SK-N-SH (cell line): ENCODE measurements around the gene ACYP2. TPM values are rescaled to one million over a fixed set of nuclear protein-coding genes. Genes with fewer than 3 reads are reported as not detected.

Source experiments
- CTCF ChIA-PET: fragments of 300-600, 350-600 bp; formaldehyde crosslinking; extraction: SDS; loops from one replicate; lab custom pipeline; 2021; lab: Yijun Ruan, JAX
- POLR2A ChIA-PET: fragments of 350-600 bp; sonication (Branson Sonifier 250); formaldehyde crosslinking; extraction: SDS; loops from one replicate; lab custom pipeline; 2020; ENCODE audit warnings: antibody characterized with exemption, inconsistent platforms; lab: Yijun Ruan, JAX
- DNase-seq: peaks from one replicate; pipeline ENCODE4 v3.0.0; 2012
- H2AFZ ChIP-seq: fragments of 200-600 bp; sonication (generic); 2 replicates; pipeline ENCODE4 v1.8.1; 2016; ENCODE audit warnings: antibody characterized with exemption, mild to moderate bottlenecking, low read depth
- H3F3A ChIP-seq: fragments of 200-600 bp; sonication (generic); replicated peaks from 2 replicates; pipeline ENCODE3; 2016; ENCODE audit warnings: antibody characterized with exemption, mild to moderate bottlenecking; ENCODE audit not compliant: insufficient read depth
- H3K27ac ChIP-seq, 2 experiments: fragments of 200-500 bp in 1 of 2; fragments of 200-600 bp in 1 of 2; sonication (Bioruptor generic) in 1 of 2; sonication (generic), shearing (Covaris generic) in 1 of 2; 2 replicates each; pipeline versions ENCODE4 v1.5.1 to v1.6.1; 2014 to 2016; ENCODE audit warnings: low read depth in 2 of 2, inconsistent platforms in 1 of 2, low read length in 1 of 2, mild to moderate bottlenecking in 1 of 2, mixed read lengths in 1 of 2
- H3K27me3 ChIP-seq: fragments of 200-600 bp; sonication (generic), shearing (Covaris generic); 2 replicates; pipeline ENCODE4 v1.6.1; 2016; ENCODE audit warnings: mixed run types; ENCODE audit not compliant: insufficient read depth
- H3K36me3 ChIP-seq, 2 experiments: fragments of 200-500 bp in 1 of 2; fragments of 200-600 bp in 1 of 2; sonication (Bioruptor generic) in 1 of 2; sonication (generic) in 1 of 2; replicated peaks in 1 of 2; 2 replicates each; pipeline versions ENCODE3 to v1.5.1; 2014 to 2016; ENCODE audit warnings: low read length in 1 of 2, mild to moderate bottlenecking in 1 of 2; ENCODE audit not compliant: insufficient read depth in 2 of 2, control insufficient read depth in 1 of 2
- H3K4me1 ChIP-seq, 2 experiments: fragments of 200-500 bp in 1 of 2; fragments of 200-600 bp in 1 of 2; sonication (Bioruptor generic) in 1 of 2; sonication (generic), shearing (Covaris generic) in 1 of 2; 2 replicates each; pipeline versions ENCODE4 v1.5.1 to v1.6.1; 2014 to 2016; ENCODE audit warnings: low read depth in 1 of 2, low read length in 1 of 2, mixed run types in 1 of 2; ENCODE audit not compliant: insufficient read depth in 2 of 2, control insufficient read depth in 1 of 2
- H3K4me2 ChIP-seq: fragments of 200-600 bp; sonication (generic), shearing (Covaris generic); 2 replicates; pipeline ENCODE4 v1.6.1; 2017; ENCODE audit warnings: mixed run types
- H3K4me3 ChIP-seq, 2 experiments: fragments of 200-500 bp in 1 of 2; fragments of 200-600 bp in 1 of 2; sonication (Bioruptor generic) in 1 of 2; sonication (generic), shearing (Covaris generic) in 1 of 2; 2 replicates each; pipeline versions ENCODE4 v1.5.1 to v1.8.1; 2014 to 2016; ENCODE audit warnings: low read depth in 2 of 2, inconsistent platforms in 1 of 2, low read length in 1 of 2, mild to moderate bottlenecking in 1 of 2, mixed read lengths in 1 of 2, moderate library complexity in 1 of 2
- H3K79me2 ChIP-seq: fragments of 200-600 bp; sonication (generic); 2 replicates; pipeline ENCODE4 v1.8.1; 2017; ENCODE audit warnings: mild to moderate bottlenecking; ENCODE audit not compliant: insufficient read depth
- H3K9ac ChIP-seq: fragments of 200-600 bp; sonication (generic); 2 replicates; pipeline ENCODE4 v1.6.1; 2017; ENCODE audit warnings: mixed run types
- H3K9me2 ChIP-seq: fragments of 200-600 bp; sonication (generic); 2 replicates; pipeline ENCODE4 v1.6.1; 2017; ENCODE audit warnings: mixed run types
- H3K9me3 ChIP-seq: fragments of 200-600 bp; sonication (generic); 2 replicates; pipeline ENCODE4 v1.6.1; 2017; ENCODE audit warnings: mixed run types, mild to moderate bottlenecking, moderate library complexity
- H4K20me1 ChIP-seq: fragments of 200-600 bp; sonication (generic); 2 replicates; pipeline ENCODE4 v1.6.1; 2017; ENCODE audit warnings: mild to moderate bottlenecking, mixed run types; ENCODE audit not compliant: insufficient read depth
- CHD2 ChIP-seq: fragments of 150-350 bp; IDR thresholded peaks from 2 replicates; pipeline ENCODE4 v1.6.1; 2018; ENCODE audit warnings: low read length; ENCODE audit not compliant: partially characterized antibody
- FOSL2 ChIP-seq: IDR thresholded peaks from 2 replicates; pipeline ENCODE4 v1.4.0; 2012; ENCODE audit warnings: low read depth, mild to moderate bottlenecking, moderate library complexity, borderline replicate concordance
- GATA2 ChIP-seq: sonication (generic); formaldehyde crosslinking; IDR thresholded peaks from 2 replicates; pipeline ENCODE4 v1.5.0; 2020; ENCODE audit warnings: mild to moderate bottlenecking, missing genetic modification reagents
- MXI1 ChIP-seq: IDR thresholded peaks from 2 replicates; pipeline ENCODE4 v1.6.1; 2012; ENCODE audit warnings: mild to moderate bottlenecking, low read depth, low read length, improper control_type of control experiment
- POLR2AphosphoS5 ChIP-seq: IDR thresholded peaks from 2 replicates; pipeline ENCODE4 v1.6.1; 2012; ENCODE audit warnings: low read depth, low read length
- SIN3A ChIP-seq: IDR thresholded peaks from 2 replicates; pipeline ENCODE4 v1.6.1; 2012; ENCODE audit warnings: low read depth, mild to moderate bottlenecking, low read length, moderate library complexity, borderline replicate concordance
- YY1 ChIP-seq: IDR thresholded peaks from 2 replicates; pipeline ENCODE4 v1.4.0; 2012; ENCODE audit warnings: low read depth, mild to moderate bottlenecking
- WGBS: methylation state at CpG from one replicate; pipeline ENCODE4 v1.1.6; 2017; ENCODE audit warnings: low lambda C conversion rate; 5-methylcytosine and 5-hydroxymethylcytosine counted together
- polyA plus RNA-seq, 3 experiments: library from polyadenylated mRNA; depleted of rRNA; stranded (reverse); fragments of >200 nt; gene quantifications; 2 replicates each; pipeline ENCODE4 v1.2.3, GENCODE V29; 2012
- TF ChIP-seq, protein P1 (sequence below): fragments of 200-600 bp; sonication (generic); IDR thresholded peaks from 2 replicates; pipeline ENCODE4 v1.6.1; 2017; ENCODE audit warnings: antibody characterized with exemption, mild to moderate bottlenecking, moderate library complexity

The ACYP2 gene
- polyA plus RNA-seq, 1 of the 3 experiments (the other 2 are of a cell fraction), result 8.8 TPM

- WGBS, result 42% methylated on average over 3 of the region's 3 CpGs
- DNase-seq, result no peak
Measured at GRCh38 chr2:54161660-54162424, 46.4 kb downstream of the ACYP2 start.

GRCh38 chr2:54164106-54164505 is 48.7 kb downstream of the ACYP2 start:
- Histone ChIP-seq H3F3A (peaks cover 3% of the 10 kb centered on the region), H3K27ac (no peak overlapping the region), H3K27me3 (no peaks in the 10 kb centered on the region), H3K36me3 (no peaks in the 10 kb centered on the region), H2AFZ (no peak overlapping the region), H3K79me2 (no peaks in the 10 kb centered on the region), H3K4me2 (no peak overlapping the region), H3K9ac (no peak overlapping the region), H3K9me2 (no peaks in the 10 kb centered on the region), H3K4me1 (peaks cover 0 to 3% of the 10 kb centered on the region in 2 experiments; a peak in 2 of 4 replicates), H3K9me3 (no peaks in the 10 kb centered on the region), H4K20me1 (no peaks in the 10 kb centered on the region), H3K4me3 (no peak overlapping the region)
- 87% methylated on average over 1 of the region's 1 CpG for WGBS
- POLR2A ChIA-PET, result no interaction called here
- TF ChIP-seq YY1, result no peak
- TF ChIP-seq SIN3A, result no peak
- TF ChIP-seq, protein P1, sequence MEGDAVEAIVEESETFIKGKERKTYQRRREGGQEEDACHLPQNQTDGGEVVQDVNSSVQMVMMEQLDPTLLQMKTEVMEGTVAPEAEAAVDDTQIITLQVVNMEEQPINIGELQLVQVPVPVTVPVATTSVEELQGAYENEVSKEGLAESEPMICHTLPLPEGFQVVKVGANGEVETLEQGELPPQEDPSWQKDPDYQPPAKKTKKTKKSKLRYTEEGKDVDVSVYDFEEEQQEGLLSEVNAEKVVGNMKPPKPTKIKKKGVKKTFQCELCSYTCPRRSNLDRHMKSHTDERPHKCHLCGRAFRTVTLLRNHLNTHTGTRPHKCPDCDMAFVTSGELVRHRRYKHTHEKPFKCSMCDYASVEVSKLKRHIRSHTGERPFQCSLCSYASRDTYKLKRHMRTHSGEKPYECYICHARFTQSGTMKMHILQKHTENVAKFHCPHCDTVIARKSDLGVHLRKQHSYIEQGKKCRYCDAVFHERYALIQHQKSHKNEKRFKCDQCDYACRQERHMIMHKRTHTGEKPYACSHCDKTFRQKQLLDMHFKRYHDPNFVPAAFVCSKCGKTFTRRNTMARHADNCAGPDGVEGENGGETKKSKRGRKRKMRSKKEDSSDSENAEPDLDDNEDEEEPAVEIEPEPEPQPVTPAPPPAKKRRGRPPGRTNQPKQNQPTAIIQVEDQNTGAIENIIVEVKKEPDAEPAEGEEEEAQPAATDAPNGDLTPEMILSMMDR, result no peak
- TF ChIP-seq CHD2, result no peak
- no peak for TF ChIP-seq MXI1
- no peak for TF ChIP-seq POLR2AphosphoS5
- no peak for TF ChIP-seq GATA2 (CRISPR knock-in tag)
- CTCF ChIA-PET, result no interaction called here
- DNase-seq, result no peak

More at GRCh38 chr2:54161660-54162424, 46.4 kb downstream of the ACYP2 start:
- Histone ChIP-seq H3K79me2 (no peaks in the 10 kb centered on the region), H3K4me1 (peaks cover 0 to 2% of the 10 kb centered on the region in 2 experiments; a peak in 2 of 4 replicates), H3K9me2 (no peaks in the 10 kb centered on the region), H3K36me3 (no peaks in the 10 kb centered on the region), H3K9ac (no peak overlapping the region), H3K4me3 (no peak overlapping the region), H4K20me1 (no peaks in the 10 kb centered on the region), H3K27me3 (no peaks in the 10 kb centered on the region), H2AFZ (peak overlapping the region; percentile 44; the same call in 1 of the 2 replicates), H3F3A (no peaks in the 10 kb centered on the region), H3K9me3 (no peaks in the 10 kb centered on the region), H3K4me2 (no peak overlapping the region), H3K27ac (no peak overlapping the region)
- no peak for TF ChIP-seq FOSL2
- TF ChIP-seq, protein P1, result peak; percentile 52
- CTCF ChIA-PET, result interaction anchor here (0.6 to 2.5 kb wide), 14 partner anchors 9 to 677 kb away, joined by 3 to 13 read pairs (median 5); no protein-coding TSS in a partner anchor
- POLR2A ChIA-PET, result interaction anchor here (0.7 kb wide), 1 partner anchor 296 kb away, joined by 3 read pairs; no protein-coding TSS in a partner anchor
